Upper lobe of right lung (tissue), 1 donor: ENCODE results near the gene OMA1. TPM values are rescaled to one million over a fixed set of nuclear protein-coding genes. Genes with fewer than 3 reads are reported as not detected.
"Not testable (repeated sequence)": the region's sequence is repeated elsewhere in the genome, so short reads cannot be mapped to it uniquely, and the experiment has no call there.

Experiments
- ATAC-seq: fragments of 200-7000 bp; cut with Tn5 transposase; one replicate; pipeline ENCODE4 v1.9.1; 2020; ENCODE audit warnings: mild to moderate bottlenecking, moderate library complexity
- DNase-seq: peaks from one replicate; pipeline ENCODE4 v3.0.0-alpha.2; 2020
- H3K27ac ChIP-seq: fragments of 200-600 bp; one replicate; pipeline ENCODE4 v1.8.0; 2022
- H3K27me3 ChIP-seq: fragments of 200-600 bp; one replicate; pipeline ENCODE4 v1.8.0; 2022; ENCODE audit warnings: mild to moderate bottlenecking
- H3K36me3 ChIP-seq: fragments of 200-600 bp; one replicate; pipeline ENCODE4 v1.8.0; 2022
- H3K4me1 ChIP-seq: fragments of 200-600 bp; one replicate; pipeline ENCODE4 v1.8.0; 2022
- H3K4me3 ChIP-seq: fragments of 200-600 bp; one replicate; pipeline ENCODE4 v1.8.0; 2022; ENCODE audit warnings: mild to moderate bottlenecking
- H3K9me3 ChIP-seq: fragments of 200-600 bp; one replicate; pipeline ENCODE4 v1.8.0; 2022
- intact Hi-C: fragments of 100-400 bp; cut with DNase I; formaldehyde crosslinking; loops from one replicate; pipeline ENCODE4 v1.11.0; 2022
- total RNA-seq: library from RNA; stranded (reverse); fragmentation: NEBNext Ultra II Directional; extraction: Animal tissue kit (Norgen Biotek cat#: 25700); gene quantifications from one replicate; pipeline ENCODE4 v1.2.1, GENCODE V29; 2021
- TF ChIP-seq, protein P1 (sequence below): fragments of 200-600 bp; IDR thresholded peaks from one replicate; pipeline ENCODE4 v1.8.0; 2022; ENCODE audit warnings: antibody characterized with exemption
- donor health status: DM: no; HTN: yes; CAD: no; lungs with severe emphysema.

OMA1 gene
- total RNA-seq, 1 donor from 2014 or later = 31.3 TPM

- no peak overlapping the region for H3K4me3 ChIP-seq
- intact Hi-C loops = no loop called here
- H3K9me3 ChIP-seq = no peaks in the 10 kb centered on the region
- no peak for ATAC-seq
- DNase-seq = no peak
- H3K27ac ChIP-seq = no peak overlapping the region
- TF ChIP-seq, protein P1, sequence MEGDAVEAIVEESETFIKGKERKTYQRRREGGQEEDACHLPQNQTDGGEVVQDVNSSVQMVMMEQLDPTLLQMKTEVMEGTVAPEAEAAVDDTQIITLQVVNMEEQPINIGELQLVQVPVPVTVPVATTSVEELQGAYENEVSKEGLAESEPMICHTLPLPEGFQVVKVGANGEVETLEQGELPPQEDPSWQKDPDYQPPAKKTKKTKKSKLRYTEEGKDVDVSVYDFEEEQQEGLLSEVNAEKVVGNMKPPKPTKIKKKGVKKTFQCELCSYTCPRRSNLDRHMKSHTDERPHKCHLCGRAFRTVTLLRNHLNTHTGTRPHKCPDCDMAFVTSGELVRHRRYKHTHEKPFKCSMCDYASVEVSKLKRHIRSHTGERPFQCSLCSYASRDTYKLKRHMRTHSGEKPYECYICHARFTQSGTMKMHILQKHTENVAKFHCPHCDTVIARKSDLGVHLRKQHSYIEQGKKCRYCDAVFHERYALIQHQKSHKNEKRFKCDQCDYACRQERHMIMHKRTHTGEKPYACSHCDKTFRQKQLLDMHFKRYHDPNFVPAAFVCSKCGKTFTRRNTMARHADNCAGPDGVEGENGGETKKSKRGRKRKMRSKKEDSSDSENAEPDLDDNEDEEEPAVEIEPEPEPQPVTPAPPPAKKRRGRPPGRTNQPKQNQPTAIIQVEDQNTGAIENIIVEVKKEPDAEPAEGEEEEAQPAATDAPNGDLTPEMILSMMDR = no peak
- H3K36me3 ChIP-seq = no peaks in the 10 kb centered on the region
- H3K27me3 ChIP-seq = no peaks in the 10 kb centered on the region
- peaks cover 6% of the 10 kb centered on the region for H3K4me1 ChIP-seq
These were observed 21.8 kb upstream of the OMA1 start for GRCh38 chr1:58568271-58568860.

- Histone ChIP-seq H3K27me3 (no peaks in the 10 kb centered on the region), H3K27ac (no peak overlapping the region), H3K9me3 (no peaks in the 10 kb centered on the region), H3K36me3 (no peaks in the 10 kb centered on the region), H3K4me1 (no peaks in the 10 kb centered on the region), H3K4me3 (no peak overlapping the region)
- TF ChIP-seq, protein P1 = no peak
- intact Hi-C loops = no loop called here
- no peak for DNase-seq
- no peak for ATAC-seq
These were observed 19.8 kb upstream of the OMA1 start for GRCh38 chr1:58566339-58566738.

GRCh38 chr1:58563715-58564114, 17.2 kb upstream of the OMA1 start:
- intact Hi-C loops, H3K4me1 ChIP-seq, H3K27ac ChIP-seq, H3K36me3 ChIP-seq, ATAC-seq, DNase-seq, H3K4me3 ChIP-seq, H3K9me3 ChIP-seq, H3K27me3 ChIP-seq: not testable (repeated sequence)

- TF ChIP-seq, protein P1 = no peak
- H3K4me1 ChIP-seq = no peaks in the 10 kb centered on the region
- no peaks in the 10 kb centered on the region for H3K27me3 ChIP-seq
- intact Hi-C loops = no loop called here
- H3K27ac ChIP-seq = no peak overlapping the region
- no peaks in the 10 kb centered on the region for H3K36me3 ChIP-seq
- no peaks in the 10 kb centered on the region for H3K9me3 ChIP-seq
- no peak overlapping the region for H3K4me3 ChIP-seq
- no peak for DNase-seq
- ATAC-seq = peak; percentile 65
These were observed 15.1 kb upstream of the OMA1 start for GRCh38 chr1:58561633-58562032.

- DNase-seq (no peak), ATAC-seq (no peak)
- Histone ChIP-seq H3K9me3 (no peaks in the 10 kb centered on the region), H3K36me3 (no peaks in the 10 kb centered on the region), H3K4me3 (no peak overlapping the region), H3K4me1 (no peaks in the 10 kb centered on the region), H3K27ac (no peak overlapping the region), H3K27me3 (no peaks in the 10 kb centered on the region)
- intact Hi-C loops = no loop called here
- TF ChIP-seq, protein P1 = no peak
These were observed 8.9 kb upstream of the OMA1 start for GRCh38 chr1:58555393-58555792.

DNA sequence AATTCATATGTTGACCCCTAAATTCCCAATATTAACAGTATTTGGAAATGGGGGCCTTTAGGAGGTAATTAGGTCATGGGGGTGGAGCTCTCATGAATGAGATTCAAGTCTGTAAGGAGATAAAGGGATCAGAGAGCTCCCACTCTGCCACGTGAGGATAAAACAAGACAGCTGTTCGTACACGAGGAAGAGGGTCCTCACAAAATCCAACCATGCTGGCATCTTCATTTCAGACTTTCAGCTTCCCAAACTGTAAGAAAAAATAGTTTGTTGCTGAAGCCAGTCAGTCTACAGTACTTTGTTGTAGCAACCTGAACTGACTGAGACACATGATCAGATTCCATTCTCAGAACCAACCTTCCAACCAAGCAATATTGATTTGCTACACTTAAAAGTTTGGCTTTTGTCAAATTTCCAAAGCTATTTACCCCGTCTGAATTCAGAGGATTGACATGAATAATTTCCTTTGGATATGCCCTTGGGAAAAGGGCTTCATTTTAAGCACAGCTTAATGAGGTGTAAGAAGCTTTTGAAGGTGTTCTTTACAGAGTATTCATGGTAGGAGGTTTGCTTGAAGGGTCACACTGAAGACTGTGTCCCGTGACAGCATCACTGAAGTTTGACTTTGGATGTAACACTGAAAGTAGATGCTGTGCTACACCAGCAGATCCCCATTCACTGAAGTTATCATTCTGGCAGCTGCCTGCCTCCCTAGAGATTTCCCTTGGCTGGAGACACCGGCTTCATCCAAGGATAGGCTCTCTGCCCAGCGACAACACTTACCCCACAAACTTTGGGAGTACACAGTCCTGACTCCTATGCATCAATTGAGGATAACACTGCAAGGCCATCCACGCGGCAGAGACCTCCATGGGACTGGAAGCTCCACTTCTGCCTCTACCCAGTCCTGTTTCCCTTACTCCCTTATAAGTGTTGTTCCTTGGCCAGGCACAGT, 4.9 kb upstream of the OMA1 start:
- no peaks in the 10 kb centered on the region for H3K27me3 ChIP-seq
- TF ChIP-seq, protein P1 = no peak
- H3K27ac ChIP-seq = no peak overlapping the region
- DNase-seq (no peak), ATAC-seq (no peak)
- intact Hi-C loops = no loop called here
- H3K4me1 ChIP-seq = peaks cover 4% of the 10 kb centered on the region
- no peaks in the 10 kb centered on the region for H3K9me3 ChIP-seq
- no peak overlapping the region for H3K4me3 ChIP-seq
- no peaks in the 10 kb centered on the region for H3K36me3 ChIP-seq

DNA sequence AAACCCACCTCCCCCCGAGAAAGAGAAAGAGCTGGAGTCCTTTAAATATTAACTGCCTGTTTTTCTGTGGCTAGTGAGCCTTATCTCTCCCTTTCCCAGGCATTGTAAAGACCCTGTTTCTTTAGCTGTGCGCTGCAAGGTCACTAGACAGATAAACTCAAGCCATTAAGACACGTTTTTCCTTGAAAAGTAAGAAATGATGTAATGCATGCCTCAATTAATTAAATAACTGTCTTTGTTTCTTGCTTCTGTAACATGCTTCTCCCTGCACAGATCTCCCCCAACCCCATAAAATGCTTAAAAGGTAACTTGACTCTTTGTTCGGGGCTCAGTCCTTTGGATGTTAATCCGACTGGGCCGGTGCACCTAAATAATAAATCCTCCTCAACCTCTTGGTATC, 2.8 kb upstream of the OMA1 start:
- DNase-seq, H3K4me3 ChIP-seq, ATAC-seq, intact Hi-C loops, H3K9me3 ChIP-seq, H3K36me3 ChIP-seq, H3K27ac ChIP-seq, H3K27me3 ChIP-seq: not testable (repeated sequence)
- peaks cover 14% of the 10 kb centered on the region for H3K4me1 ChIP-seq
